Measurements from ENCODE around the gene NRF1.

The NRF1 gene

DNA sequence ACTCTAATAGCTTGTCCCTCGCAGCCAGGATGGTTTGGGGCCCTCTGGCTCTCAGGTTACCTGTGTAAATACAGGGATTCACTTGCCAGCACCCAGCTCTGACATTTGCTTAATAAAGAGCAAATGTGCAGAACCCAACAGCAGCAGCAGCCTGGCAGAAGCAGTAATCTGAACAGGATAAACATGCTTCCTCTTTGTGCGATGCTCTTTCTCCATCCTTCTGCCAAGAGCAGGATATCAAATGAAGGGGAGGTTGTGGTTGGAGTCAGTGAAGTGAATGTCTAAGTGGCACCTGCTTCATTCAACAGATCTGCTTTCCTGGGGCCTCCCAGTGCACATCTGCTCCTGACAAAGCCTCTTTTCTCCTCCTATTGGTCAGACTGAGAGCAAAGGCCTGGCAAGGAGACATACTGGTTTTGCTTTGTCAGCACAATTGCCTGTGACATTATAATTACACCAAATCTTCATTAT lies 130.3 kb downstream of the NRF1 start:
- no peak for DNase-seq

DNA sequence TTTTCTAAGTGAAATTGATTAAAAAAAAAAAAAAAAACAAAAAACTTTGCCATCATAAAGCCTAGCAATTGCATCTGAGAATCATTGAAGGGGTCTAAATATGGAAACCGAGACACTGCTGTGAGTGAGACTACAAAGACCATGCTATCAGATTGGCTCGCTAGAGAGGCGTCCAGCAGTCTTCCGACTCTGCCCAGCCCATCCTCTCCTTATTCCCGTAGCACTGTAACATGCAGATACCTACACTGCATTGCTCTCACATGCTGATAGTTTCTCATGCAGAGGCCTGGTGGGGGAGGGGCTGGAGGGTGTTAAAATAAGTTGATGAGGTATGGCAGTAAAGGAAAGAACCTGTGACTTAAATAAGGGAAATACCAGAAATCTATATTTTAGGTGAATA lies 130.7 kb downstream of the NRF1 start:
- no peak for DNase-seq

DNA sequence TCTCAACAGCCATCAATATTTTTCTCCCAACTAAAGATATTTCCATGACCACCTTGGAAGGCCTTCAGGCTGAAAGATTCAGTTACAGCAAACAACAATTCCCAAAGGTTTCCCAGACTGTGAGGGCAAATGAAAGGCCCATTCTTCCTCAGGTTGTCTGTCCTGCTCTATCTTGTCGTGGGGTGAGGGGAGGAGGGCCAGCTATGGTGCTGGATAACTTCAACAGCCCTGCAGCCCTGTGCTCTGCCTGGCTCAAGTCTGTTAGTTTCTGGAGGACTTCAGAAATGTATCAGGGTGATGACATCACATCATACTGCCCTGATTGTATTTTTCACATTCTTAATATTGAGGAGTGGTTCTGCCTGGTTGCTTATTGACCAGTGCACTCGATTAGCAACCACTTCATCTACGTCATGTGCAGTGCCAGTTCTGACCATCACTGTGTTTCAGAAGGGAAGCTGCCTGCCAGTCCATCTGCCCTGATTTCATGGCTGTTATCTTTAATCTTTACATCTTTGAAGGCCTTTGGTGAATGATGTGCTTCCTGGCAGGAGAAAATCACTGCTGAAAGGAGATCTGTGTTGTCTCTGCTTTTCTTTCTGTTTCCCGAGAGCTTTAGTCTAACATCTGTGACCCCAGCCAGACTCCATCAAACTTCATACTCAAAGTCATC lies 135.5 kb downstream of the NRF1 start:
- DNase-seq: no peak

DNA sequence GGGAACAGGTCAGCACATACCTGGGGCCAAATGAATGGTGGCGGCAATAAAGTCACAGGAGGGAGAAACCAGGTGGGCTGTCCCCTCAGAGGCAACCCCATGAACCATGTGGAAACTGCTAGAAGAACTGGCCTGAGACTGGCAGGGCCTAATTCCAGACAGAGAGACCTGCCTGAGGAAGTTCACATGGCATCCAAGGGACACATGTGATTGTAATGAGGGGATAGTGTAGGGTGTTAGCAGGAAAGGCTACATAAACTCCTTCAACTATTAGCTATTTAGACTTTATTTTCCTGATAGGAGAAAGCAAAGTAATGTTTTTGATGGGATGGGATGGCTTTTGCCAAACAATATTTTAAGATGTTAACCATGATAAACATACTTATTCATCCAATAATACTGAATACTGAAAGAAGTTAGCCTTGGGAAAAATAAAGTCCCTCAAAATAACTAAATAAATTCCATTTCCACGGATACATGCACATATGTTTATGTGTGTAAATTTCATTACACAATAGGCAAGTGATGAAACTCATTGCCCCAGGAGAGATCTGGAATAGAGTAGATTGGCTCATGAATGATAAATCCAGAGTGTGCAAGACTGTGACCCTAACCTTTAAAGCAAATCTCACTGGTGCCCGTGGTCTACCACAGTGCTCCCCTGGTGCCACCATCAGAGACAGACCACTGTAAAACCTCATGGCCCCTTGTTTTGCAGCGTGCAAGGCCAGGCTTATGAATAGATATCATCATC lies 137.0 kb downstream of the NRF1 start:
- DNase-seq: no peak

DNA sequence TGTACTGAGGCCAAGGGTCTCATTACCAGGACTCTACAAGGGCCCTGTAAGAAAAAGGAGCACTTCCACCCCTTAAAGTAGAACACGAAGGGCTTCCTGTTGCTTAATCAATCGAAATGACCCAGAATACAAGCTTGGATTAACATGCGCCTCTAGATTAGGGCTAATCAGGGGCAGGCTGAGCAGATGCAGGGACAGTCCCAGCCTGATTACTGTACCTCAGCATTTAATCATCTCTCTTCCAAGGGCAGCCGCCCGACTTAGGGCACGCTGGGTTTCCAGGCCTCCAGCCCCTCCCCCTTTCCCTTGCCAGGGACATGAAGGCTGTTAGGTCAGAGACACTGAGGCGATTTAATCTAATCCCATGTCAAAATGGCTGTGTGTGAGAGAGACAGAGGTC lies 138.6 kb downstream of the NRF1 start:
- no peak for DNase-seq

DNA sequence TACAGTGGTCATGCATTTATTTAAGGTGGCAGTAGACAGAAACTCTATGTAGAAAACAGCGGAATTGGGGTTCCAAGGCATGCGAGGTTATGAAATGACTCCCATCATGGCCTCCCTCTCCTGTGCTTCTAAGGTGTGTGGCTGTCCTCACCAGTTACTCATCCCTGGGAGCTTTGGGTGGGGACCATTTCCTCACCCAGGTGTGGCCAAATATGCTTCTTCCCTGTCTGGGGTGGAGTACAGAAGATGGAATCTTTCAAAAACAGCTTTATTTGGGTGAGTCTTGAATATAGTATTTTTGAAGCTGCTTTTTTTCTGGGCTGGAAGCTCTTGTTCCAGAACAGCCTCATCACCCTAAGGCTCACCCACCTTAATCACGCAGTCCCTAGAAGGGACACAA lies 139.0 kb downstream of the NRF1 start:
- DNase-seq: no peak

DNA sequence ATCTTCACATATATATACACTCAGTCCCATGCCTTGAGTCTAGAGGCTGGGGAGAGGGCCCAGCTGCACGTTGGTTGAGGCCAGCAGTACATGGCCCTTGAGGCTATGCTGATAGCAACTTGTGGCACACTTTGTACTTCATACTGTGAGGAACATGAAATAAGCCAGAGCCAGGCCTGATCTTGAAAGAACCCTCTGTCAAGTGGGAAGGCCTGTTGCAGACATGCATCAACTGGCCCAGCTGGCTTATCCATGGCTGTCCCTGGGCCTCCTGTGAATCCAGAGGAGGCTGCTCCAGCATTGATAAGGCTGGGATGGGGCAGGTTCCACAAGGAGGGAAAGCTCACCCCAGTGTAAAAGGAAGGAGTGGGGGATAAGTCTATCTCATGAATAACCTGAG lies 140.4 kb downstream of the NRF1 start:
- no peak for DNase-seq

DNA sequence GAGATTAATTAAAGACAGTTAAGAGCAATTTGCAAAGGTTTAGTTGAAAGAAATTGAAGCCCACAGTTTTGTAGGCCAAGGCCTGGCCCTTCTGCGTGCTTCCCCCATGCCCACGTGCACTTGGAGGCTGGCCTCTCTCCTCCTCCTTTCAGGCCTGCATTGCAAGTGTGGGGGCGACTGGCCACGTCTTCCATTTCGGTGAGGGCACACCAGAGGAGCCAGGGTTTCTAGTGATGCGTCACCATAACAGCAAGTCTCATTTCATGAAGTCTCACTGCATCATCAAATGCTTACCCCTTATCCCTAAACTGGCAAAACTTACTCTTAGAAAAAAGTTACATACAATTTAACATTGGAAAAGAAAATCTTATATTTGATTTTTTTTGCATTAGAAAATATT lies 141.2 kb downstream of the NRF1 start:
- no peak for DNase-seq

DNA sequence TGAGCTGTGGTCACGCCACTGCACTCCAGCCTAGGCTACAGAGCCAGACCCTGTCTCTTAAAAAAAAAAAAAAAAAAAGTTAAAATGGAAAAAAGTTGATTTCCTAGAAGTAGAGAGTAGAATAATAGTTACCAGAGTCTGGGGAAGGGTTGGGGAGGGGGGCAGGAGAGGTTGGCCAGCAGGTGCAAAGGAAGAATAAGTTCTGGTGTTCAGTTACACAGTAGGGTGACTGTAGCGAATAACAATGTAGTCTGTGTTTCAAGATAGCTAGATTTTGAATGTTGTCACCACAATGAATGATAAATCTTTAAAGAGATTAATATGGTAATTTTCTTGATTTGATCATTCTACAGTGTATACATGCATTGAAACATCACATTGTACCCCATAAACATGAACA lies 142.9 kb downstream of the NRF1 start:
- no peak for DNase-seq

DNA sequence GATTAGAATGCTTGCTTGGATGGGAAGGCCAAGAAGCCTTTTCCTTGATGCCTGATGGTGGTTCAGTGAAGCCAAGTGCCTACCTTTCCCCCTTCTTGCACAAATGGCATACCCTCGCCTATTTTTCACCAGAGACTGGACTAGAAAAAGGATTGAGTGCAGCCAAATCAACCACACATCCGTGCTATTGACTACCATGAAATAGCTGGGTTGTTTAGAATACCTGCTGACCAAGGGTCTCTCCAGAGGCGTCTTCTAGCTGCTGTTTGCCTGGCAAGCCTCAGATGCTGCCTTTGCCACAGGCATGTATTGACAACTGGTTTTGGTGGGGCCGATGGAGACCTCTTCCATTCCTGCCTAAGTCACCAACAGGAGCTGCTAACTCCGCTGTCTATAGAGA lies 146.5 kb downstream of the NRF1 start:
- DNase-seq: no peak

DNA sequence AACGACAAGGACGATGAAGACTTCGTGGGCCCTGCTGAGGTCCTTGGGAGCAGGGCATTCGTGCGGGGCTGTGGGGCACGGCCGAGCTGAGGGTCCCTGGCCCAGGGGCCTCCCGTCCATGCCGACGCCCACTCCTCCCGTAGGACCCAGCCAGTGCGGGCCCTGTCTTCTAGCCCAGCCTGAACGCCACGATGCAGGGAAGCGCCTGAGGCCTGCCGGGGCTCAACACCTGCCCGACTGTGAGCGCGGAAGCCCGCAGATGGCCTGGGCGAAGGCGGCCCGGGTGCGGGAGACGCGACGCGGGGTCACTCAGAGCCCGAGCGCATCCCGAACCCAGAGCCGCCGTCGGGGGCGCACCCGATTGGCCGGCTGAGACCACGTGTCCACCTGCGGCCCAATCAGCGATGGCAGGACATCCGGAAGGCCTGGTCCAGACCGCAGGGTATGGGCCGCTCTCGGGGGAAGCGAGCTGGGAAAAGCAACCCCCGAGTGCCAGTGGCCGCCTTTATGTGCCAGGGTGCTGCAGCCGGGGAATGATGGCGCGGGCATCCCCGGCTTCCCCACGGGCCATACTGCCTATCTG lies 151.0 kb downstream of the NRF1 start:
- no peak for DNase-seq

DNA sequence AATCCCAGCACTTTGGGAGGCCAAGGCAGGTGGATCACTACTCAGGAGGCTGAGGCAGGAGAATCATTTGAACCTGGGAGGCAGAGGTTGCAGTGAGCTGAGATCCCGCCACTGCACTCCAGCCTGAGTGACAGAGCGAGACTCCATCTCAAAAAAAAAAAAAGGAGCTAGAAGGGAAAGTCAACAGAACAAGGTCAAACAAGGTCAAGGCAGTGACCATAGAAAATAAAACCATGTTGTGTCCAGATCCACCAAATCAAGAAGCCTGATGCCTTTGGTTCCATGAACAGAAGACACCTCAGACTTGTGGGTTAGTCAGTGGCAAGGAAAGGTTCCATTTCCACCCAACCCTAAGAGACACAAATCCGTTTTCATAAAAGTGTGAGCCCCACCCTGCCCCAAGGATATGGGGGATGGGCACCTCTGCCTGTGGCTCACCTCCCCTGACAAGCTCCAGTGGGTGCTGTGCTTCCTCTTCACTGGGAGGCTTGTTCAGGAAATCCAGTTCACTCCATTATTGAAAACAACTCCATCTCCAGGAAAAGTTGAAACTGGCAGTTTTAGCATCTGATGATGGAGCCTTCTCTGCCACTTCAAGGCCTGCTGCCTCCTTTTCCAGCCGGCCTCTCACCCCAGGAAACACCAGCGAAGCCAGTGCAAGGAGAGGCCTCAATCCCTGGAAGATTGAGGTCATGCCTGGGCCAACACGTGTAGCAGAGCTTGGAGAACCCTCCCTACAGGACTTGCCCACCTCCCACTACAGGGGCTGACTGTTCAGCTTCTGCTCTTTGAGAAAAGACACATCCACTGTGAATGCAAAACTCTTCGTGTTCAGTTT lies 152.9 kb downstream of the NRF1 start:
- DNase-seq: no peak

DNA sequence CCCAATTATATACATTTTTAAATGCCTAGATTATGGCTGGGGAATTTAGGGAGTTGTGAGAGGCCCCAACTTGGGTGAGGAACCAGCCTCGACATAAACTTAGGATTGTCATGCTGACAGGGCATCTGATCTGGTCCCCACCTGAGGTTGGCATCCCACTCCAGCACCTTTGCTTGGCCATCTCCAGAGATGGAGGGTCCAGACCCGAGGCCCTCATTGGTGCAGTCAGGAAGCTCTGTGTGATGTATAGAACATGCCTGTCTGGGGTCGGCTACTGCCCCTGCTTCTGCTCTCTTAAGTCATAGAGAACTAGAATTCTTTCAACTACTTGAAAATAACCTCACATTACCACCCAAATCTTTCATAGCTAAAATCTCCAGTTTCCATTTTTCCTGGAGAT lies 153.8 kb downstream of the NRF1 start:
- DNase-seq: no peak

DNA sequence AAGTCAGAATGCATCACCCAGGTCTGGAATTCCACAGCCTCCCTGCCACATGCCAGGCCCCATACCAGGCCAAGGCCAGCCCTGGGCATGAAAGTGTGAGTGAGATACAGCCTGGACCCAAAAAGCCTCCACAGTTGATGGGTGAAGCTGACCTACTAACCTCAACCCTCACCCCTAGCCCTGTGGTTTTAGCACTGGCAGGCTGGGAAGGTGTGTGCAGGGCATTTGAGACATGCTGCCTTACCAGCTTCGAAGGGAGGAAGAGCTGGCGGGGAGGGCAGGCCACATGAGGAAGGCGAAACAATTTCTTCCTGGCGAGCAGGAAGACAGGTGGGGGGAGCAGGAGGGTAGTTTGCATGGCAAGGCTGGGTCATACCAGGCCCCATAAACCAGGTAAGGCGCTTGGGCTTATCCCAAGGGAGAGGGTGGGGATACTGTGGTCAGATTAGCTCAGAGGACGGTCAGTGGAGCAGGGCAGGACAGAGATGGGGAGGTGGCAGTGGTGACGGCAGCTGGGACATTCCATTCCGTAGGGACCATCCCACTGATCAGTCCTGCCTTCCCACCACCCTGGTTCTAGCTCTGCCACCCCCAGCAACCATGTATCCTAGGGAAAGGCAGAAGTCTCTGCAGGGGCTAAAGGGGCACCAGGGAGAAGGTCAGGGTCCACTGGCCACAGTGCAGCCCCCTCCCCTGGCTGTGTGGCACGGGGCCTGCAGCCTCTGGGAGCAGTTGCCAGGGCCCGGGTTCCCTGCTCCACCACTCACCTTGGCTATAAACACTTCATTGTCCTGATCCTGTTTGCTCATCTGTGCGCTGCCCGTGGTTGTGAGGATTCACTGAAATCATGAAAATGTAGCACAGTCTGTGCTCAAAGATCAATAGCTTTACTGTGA lies 155.8 kb downstream of the NRF1 start:
- no peak for DNase-seq

DNA sequence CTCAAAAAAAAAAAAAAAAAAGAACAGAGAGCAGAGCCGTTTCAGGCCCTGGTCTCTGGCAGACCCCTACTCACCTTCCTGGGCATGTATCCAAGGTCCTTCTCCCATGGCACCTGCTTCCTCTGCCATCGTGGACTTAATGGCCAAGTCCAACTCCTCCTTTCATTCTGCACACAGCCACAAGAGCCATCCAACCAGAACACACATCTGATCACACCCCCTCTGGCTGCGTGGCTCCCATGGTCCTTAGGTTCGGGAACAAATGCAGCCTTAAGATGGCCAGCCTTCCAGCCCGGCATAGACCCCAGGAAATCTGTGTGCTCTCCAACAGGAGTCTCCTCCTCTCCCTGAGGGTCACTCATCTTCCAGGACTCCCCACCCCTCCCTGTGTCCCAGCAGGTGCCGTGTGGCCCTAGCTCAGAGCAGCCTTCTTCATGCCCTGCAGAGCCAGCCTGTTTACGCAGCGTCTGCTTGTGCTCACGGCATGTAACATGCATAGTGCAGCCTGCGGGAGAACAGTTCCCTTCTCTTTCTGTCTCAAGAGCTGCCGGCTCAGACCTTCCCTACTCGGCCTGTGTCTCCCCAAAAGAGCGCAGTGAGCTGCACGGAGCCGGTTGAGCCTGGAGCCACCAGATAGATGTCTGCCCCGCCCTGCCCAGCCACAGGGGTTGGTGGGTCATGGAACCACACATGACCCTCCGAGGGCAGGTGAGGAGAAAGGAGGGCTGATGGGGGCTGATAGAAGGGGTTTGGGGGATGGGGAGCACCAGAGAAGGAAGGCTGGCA lies 157.3 kb downstream of the NRF1 start:
- DNase-seq: no peak

DNA sequence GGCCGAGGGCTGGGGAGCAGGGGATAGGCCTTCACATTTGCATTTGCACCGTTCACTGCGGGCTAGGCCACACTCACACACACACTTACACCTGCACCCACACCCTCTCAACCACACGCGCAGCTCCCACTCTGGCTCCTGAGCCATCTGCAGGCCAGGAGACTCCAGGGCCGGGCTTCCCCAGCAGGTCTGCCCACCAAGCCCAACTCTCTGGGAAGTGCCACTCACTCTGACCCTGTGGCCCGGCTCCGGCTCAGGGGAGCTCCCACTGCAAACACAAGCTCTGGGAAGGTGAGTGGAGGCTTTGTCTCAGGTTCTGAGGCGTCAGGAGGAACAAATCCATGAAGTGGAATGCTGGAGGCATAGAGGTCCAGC lies 157.9 kb downstream of the NRF1 start:
- DNase-seq: no peak

DNA sequence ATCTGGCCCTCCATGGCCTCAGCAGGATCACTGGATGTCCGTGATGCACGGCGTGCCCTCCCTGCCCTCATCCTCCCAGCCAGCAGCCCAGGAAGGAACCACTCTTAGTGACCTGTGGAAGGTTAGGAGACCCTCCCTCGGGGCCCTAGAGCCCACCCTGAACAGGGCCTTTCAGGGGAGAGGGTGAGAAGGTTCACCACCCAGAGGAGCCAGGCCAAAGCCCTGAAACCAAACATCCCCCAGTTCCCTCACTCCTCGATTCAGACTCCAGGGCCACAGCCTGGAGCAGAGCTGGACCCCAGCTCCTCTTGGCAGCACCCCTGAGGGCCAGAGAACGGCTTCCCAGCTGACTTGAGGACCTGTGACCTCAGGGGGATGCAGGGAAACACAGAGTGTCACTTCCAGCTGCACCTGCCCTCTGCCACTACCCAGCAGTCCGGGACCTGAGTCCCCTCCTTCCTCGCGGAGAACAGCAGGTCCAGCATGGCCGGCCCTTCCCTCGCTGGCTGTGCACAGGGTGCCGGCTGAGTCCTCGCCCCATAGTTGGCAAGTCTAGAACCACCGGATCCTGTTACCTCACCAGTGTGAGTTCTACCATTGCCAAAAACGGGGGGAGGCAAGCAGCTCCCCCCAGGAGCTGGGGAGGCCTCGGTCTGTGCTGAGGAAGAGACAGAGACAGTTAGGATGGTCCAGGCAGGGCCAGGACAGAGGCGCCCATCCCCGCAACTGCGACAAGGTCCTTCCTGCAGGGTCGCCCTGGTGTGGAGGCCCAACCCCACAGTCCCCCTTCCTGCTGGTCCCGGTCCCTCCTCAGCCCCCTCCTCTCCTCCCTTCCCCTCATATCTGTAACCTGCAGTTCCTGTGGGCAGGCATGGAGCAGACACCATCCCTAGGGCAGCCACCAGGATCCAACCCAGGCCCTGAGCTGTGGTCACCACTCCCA lies 158.6 kb downstream of the NRF1 start:
- no peak for DNase-seq

DNA sequence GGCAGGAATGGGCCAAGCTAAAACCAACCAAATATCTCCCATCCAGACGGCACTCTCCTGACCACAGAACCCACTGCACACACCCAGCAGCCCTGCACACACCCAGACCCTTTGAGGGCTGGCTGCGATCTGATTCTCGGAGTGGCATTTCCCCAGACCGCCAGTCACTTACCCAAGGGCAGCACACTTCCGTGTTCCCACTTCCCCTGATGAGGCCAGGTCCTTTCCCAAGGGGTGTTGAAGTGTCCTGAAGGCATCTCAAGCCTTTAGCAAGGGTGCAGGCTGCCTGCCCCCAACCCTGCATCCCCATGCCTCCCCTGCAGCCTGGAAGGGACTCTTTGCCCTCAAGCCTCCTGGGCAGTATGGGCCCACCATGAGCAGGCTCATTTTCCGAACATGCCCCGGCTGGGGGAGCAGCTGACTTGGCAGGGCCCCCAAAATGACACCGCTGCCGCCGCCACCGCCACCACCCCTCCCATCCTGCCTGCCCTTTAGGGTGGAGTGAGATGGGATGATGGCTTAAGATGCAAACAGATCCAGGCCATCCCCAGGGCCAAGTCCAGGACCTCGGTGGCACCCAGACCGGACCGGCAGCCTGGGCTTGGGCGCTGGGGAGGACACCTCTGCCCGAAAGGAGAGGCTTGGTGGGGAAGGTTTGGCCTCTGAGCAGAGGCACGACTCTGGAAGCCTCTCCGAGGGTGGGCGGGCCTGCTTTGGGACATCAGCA lies 159.8 kb downstream of the NRF1 start:
- no peak for DNase-seq

DNA sequence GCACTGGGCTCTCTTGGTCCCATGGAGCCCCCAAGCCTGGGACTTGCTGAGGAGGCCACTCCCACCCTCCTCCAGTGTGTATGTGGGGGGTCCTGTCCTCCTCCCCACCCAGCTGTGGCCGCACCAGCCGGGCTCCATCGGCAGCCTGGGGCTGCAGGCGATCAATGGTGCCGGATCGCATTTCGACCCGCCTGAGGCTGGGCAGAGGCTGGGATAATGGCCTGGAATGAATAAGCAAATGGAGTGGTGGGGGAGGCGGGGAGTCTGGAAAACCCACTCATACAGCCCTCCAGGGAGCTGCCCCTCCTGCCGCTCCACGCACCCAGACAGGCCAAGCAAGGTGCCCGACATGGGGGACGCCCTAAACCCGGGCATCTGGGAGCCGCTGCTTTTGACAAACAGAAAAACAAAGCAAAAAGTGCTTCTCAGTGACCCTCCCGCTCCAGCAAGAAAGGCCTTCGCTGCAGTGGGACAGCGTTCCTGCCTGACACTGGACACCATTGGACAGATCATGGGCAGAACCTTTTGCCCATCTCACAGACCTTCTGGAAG lies 160.5 kb downstream of the NRF1 start:
- no peak for DNase-seq
